Stimulated activated CD4-positive, alpha-beta T cell treated with anti-CD3 and anti-CD28 coated beads, Interleukin-2, amount 100 ng/mL, for 24 hours (primary cell): ENCODE measurements around the gene TRIM14.
"Not testable (repeated sequence)": the region's sequence is repeated elsewhere in the genome, so short reads cannot be mapped to it uniquely, and the experiment has no call there.

Experiments used
- DNase-seq, 2 donors: peaks; one replicate each; pipeline ENCODE4 v3.0.0-alpha.2; 2020

TRIM14 gene

DNA sequence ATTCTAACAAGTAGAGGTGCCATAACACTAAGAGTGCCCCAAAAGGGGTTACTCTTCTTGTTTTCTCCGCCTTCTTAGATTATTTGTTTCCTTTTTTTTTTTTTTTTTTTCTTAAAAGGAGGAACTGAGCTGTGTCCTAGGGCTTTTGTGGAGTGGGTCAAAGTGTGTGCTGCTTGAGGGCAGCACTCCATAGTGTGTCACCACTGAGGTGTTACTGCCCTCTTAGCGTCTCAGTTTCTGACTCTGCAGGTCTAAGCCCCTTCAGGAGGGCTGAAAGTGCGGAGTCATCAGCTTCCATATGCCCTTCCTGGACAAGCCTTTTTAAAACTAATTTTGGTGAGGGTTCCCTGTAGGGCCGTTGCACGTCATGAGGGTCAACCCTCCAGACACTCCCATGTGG is 75.1 kb downstream of the TRIM14 start:
- no peak for DNase-seq

DNA sequence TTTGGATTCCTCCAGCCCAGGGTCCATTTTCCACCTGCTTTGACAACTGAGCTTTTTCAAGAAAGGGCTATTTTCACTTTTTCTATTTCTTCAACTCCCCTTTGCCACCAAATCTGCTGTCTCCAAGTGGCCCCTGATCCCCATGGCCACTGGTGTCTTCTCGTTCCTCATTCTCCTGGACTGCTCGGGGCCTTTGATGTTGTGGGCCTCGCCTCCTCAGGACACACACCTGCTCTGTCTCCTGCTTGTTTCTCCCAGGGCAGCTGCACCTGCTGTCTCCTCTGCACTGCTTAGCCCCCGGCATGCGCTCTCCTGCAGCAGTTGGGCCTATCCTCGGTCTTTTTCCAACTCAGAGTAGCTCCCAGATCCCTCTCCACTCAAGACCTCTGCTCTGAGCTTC is 78.8 kb downstream of the TRIM14 start:
- no peak for DNase-seq

DNA sequence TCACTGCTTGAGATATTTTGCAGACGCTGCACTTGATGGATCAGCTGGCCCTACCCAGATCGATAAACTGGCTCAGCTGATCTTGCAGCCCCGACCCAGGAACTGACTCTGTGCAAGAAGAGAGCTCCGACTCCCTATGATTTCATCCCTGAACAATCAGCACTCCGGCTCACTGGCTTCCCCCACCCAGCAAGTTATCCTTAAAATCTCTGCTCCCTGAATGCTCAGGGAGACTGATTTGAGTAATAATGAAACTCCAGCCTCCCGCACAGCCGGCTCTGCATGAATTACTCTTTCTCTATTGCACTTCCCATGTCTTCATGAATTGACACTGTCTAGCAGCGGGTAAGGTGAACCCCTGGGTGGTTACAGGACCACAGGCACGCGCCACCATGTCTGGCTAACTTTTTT is 79.4 kb downstream of the TRIM14 start:
- no peak for DNase-seq

DNA sequence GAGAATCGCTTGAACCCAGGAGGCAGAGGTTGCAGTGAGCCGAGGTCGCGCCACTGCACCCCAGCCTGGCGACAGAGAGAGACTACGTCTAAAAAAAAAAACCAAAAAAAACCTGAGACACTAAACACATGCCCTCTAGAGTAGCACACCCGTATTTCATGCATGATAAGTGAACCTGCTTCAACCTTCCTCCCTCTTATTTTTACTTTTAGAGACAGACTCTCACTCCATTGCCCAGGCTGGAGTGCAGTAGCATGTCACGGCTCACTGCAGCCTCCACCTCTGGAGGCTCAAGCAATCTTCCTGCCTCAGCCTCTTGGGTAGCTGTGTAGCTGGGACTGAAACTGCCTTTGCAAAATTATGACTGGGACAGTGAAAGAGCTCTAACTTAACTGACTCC is 80.1 kb downstream of the TRIM14 start:
- DNase-seq: no peak

DNA sequence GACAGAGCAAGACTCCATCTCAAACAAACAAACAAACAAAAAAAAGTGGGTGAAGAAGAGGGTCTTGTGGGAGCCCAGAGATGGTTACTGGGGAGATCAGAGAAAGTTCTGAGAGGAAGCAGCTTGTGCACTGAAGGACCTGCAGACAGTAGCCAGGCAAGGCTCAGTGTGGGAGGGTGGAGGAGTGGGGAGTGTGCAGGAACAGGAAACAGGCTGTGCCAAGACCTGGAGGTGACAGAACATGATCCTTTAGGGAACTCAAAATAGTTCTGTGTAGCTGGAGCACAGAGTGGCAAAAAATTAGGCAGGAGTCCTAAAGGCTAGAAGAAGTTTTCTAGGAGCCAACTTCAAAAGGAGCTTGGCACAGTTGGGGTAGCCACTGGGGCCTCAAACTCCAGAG is 81.7 kb downstream of the TRIM14 start:
- no peak for DNase-seq

DNA sequence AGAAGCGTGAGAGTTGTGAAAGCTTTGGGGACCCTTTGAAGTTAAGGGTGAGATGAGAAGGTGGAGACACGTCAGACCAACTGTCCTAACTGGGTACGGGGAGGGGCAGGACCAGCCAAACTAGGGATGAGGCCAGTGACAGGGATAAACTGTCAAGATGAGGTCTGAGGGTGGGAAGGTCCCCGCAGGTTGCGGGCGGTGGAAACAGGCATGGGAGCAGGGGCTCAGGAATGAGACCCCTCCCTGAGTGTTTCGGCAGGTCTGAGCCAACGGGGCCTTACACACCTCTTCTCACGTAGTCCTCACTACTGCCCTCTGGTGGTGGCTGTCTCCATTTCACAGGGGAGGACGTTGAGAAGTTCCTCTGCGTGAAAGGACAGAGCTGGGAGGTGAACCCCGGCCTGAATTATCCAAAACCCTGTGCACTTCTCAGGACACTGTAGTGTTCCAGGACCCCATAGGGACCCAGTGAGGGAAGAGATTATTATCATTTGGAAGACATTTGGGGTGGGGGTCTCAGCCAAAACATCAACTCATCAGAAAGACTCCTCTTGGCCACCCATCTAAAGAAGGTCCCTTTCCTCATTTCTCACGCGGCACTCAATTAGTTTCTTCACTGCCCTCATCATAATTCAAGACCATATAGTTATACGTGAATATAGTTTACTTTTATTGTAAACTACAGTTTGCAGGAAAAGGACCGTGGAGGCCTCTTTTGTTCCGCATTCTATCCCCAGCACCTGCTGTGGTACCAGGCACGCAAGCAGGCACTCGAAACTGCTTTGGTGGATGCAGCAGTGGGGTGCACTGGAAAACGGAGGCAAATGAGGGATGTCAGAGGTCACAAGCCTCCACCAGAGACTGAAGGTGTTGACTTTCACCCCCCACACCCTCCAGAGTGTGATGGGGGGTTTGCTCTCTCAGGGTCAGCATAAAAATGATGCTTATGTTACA is 84.2 kb downstream of the TRIM14 start:
- DNase-seq: peak; percentile 93 to 95

DNA sequence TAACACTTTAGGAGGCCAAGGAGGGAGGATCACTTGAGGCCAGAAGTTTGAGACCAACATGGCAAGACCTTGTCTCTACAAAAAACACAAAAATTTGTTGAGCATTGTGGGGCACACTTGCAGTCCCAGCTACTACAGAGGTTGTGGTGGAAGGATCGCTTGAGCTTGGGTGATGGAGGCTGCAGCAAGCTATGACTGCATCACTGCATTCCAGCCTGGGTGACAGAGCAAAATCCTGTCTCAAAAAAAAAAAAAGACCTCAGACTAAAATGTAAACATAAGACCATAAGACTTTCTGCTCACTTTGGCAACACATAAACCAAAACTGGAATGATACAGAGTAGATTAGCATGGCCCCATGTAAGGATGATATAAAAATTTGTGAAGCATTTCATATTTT is 87.1 kb downstream of the TRIM14 start:
- no peak for DNase-seq

DNA sequence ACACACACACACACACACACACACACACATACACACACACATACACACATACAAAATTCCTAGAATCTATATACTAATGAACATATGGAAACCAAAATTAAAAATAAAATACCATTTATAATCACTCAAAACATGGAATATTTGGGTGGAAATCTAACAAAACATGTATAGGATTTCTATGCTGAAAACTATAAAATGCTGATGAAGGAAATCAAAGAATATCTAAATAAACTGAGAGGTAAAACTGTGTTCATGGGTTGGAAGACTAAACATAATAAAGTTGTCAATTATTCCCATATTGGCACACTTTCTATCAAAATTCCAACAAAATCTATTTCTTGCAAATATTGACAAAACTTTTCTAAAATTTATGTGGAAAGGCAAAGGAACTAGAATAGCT is 87.9 kb downstream of the TRIM14 start:
- DNase-seq: no peak

DNA sequence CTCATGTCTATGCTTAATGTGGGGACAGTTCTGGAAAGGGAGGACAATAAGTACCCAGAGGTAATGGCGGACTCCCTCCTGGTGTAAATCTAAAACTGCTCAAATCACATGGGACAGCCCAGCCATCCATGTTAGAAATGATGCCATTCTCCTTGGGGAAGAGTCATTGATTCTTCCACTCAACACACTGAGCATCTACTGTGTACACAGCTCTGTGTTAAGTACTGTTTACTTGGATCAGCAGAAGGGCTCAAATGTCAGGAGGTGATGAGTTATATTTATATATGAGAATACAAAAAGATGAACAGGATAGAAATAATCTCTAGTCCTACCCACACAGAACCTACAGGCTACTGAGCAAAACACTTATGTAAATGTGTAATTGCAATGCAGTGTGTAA is 94.3 kb downstream of the TRIM14 start:
- DNase-seq: no peak

DNA sequence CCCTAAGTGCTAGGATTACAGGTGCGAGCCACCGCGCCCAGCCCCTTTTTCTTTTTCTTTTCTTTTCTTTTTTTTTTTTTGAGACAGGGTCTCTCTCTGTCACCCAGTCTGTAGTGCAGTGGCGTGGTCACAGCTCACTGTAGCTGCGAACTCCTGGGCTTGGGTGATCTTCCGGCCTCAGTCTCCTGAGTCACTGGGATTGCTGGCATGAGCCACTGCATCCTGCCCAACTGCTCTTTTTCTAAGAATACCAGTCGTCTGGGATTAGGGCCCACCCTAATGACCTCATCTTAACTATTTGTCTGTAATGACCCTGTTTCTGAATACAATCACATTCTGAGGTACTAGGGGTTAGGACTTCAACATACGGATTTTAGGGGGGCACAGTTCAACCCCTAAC is 96.6 kb downstream of the TRIM14 start:
- no peak for DNase-seq

DNA sequence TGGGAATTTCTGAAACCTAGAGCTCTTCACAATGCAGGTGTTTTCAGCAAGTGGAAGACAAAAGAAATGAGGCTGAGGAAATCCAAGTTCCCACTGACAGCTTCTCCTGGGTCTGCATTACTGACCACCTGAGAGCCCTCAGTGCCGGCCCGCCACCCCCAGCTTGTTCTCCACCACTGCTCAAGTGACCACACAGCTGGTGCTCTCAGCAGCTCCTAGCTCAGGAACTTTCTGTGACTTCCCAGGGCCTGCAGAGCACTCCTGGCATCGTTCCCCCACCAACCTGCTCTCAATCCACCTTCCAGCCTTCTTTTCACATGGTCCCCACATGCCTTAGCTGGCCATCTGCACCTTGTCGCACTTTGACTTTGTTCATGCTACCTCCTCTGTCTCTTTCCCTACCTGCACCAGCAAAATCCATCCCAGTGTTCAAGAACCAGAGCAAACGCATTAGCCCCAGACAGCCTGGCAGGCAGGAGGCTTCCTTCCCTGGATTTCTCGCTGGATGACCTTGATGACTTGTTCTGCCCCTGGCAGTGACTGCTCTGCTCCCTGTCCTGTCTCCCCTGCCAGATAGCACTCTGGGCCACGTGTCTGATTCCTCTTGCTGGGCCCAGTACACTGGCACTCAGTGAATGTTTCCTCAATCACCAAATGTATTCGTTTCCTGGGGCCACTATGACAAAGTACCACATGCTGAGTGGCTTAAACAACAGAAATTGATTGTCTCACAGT is 97.5 kb downstream of the TRIM14 start:
- no peak for DNase-seq

DNA sequence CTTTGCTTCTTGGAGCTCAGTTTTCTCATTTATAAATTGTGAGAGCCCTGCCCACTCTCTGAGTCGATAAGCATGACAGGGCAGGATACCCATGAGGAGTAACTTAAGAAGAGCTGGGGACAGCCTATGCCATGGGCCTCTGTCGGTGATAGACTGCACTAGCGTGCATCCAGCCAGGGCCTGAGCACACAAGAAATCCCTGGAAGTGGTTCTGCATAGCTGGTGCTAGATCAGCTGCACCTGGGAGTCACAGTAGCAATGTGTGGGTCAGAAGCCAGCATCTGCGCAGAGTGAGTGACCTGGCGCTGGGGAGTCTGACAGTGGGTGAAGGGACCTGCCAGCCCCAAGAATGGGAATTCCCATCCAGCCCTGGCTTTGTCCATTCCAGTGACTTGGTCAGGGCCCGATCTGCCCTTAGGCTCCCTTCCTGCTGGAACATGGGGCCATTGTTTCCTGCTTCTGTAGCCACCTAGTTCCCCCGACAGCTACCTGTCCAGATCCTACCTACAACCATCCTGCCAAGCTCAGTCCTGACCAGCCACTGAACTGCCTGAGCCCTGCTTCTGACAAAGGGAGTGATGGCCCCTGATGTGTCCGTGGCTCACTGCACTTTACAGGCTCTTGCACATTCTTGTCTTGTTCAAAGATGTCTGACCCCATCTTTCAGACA is 98.4 kb downstream of the TRIM14 start:
- no peak for DNase-seq

DNA sequence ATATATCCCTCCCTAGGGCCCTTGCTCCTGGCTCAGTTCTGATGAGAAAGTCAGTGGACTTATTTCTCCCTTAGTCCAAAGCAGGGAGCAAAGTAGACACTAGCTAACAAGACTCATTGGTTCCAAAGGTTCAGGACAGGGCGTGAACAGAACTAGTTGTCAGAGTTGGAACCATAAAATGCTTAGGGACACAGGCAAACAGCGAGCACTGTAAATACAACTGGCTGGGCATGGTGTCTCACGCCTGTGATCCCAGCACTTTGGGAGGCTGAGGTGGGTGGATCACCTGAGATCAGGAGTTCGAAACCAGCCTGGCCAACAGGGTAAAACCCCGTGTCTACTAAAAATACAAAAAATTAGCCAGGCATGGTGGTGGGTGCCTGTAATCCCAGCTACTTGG is 99.2 kb downstream of the TRIM14 start:
- DNase-seq: not testable (repeated sequence)
